Activated CD4-positive, alpha-beta T cell treated with anti-CD3 and anti-CD28 coated beads, Interleukin-2, Interleukin-4, amounts not matched to agents 100 ng/mL and 50 ng/mL, durations not matched to agents 16 hours and 8 hours (primary cell): ENCODE measurements around the gene DDX23.

Source experiments
- DNase-seq: peaks from one replicate; pipeline ENCODE4 v3.0.0-alpha.2; 2020; ENCODE audit warnings: low spot score

DDX23 gene

DNA sequence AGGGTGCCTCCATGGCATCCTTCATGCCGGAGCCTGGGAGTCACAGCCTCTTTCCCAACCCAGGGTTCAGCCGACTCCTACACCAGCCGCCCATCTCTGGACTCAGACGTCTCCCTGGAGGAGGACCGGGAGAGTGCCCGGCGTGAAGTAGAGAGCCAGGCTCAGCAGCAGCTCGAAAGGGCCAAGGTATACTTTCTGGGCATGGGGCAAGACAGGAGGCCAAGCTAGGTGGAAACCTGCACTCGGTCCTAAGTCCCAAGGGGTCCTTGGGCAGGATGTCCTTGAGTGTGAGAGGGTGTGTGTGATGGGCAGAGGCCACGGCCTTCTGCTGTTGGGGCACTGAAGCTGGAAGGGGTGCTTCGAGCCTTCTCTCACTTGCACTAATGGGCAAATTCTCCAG, 28.7 kb downstream of the DDX23 start:
- no peak for DNase-seq

- no peak for DNase-seq
These were observed 29.3 kb downstream of the DDX23 start for GRCh38 chr12:48822711-48823110.

DNA sequence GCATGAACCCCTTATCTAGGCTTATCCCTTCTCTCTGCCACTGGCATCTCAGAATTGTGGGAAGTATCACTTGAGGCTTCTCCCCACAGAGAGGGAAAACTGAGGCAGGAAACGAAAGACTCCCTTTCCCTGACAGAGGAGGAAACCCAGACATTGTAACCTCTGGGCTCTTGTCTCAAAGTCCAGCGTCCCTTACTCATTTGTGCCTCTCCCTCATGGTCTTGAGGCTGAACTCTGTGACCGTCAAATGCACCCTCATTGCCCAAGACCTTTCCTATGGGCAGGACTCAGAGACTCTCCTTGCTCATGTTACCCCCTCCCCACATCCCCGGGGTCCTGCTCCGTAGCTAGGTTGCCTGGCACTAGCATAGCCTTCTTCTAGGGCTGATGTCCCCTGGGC, 29.8 kb downstream of the DDX23 start:
- DNase-seq = no peak

- DNase-seq = no peak
These were observed 31.8 kb downstream of the DDX23 start for GRCh38 chr12:48819986-48820725.

DNA sequence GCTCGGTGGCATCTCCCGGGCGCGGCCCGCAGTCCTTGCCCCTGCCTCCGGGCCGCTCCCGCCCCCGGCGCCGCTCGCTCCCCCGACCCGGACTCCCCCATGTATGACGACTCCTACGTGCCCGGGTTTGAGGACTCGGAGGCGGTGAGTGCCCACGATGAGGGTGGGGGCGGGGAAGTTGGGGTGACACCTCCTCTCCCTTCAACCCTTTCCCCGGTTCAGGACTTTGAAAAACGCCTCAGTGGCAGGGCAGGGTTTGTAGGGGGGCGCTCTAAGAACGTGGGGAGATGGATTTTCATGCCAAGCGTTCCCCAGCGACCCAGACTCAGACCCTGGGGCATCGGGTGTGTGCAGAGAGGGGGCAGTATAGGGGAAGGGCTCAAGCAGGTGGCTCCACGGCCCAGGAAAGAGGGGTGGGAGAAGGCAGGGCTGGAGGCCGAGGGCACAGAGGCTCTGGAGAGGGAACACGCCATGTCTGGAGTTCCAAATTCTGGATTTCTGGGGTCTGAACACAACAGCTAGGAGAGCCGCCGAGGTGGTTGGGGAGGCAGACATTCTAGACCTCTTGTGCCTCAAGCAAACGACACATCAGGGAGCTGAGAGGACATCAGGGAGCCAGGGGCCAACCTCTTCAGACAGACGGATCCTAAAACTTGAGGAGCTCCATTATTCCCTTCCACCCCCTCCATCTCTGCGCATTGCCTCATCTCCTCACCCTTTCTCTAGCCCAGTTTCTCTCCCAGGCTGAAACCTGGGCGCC, 33.0 kb downstream of the DDX23 start:
- DNase-seq = no peak

DNA sequence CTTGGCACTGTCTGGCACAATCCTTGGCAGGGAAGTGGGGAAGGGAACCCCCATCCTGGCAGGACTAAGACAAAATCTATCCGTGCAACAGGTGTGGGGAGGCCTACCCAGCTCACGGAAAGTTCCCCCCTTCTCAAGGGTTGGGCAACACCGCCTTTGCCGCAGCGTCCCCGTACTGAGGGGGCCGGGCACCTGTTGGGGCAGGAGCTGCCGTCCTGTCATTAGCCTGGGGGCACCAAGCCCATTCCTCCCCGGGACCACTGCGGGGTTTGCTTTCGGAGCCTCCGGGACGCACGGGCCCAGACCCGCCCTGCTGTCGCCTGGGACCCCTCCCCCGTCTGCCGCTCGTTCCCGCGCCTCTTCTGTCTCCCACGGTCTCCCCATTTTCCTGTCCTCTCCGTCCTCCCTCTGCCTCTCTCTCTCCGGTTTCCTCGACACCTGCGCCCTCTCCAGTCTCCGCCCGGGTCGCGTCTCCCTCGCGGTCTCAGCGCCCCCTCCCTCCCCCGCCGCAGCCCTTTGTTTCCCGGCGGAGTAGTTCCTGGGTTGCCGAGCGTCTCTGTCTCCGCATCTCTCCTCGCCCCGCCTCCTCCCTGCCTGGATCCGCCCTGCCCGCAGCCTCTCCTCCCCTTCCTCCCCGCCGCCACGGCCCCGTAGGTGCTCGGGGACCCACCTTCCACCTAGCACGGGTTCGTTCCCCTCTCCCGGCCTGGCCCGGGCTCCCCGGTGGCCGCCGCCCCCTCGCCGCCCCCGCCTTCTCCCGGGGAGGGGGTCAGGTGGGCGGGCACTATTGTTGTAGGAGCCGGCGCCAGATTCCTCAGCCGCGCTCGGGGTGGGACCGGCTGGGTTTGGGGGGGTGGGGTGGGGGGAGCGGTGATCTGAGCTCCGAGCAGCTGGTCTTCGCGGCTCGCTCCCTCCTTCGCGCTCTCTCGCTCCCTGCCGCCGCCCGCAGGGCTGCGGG, 33.8 kb downstream of the DDX23 start, which contains the start of gene CACNB3:
Gene CACNB3, plus strand, starts transcription at position 624 of the 958 bp plus-strand sequence. CDS start 434 bp downstream, outside the sequence.
- DNase-seq = peak; percentile 60

GRCh38 chr12:48816143-48816854, 35.7 kb downstream of the DDX23 start:
- DNase-seq = no peak

- DNase-seq = peak; percentile 43
These were observed 36.5 kb downstream of the DDX23 start for GRCh38 chr12:48815126-48816110.

DNA sequence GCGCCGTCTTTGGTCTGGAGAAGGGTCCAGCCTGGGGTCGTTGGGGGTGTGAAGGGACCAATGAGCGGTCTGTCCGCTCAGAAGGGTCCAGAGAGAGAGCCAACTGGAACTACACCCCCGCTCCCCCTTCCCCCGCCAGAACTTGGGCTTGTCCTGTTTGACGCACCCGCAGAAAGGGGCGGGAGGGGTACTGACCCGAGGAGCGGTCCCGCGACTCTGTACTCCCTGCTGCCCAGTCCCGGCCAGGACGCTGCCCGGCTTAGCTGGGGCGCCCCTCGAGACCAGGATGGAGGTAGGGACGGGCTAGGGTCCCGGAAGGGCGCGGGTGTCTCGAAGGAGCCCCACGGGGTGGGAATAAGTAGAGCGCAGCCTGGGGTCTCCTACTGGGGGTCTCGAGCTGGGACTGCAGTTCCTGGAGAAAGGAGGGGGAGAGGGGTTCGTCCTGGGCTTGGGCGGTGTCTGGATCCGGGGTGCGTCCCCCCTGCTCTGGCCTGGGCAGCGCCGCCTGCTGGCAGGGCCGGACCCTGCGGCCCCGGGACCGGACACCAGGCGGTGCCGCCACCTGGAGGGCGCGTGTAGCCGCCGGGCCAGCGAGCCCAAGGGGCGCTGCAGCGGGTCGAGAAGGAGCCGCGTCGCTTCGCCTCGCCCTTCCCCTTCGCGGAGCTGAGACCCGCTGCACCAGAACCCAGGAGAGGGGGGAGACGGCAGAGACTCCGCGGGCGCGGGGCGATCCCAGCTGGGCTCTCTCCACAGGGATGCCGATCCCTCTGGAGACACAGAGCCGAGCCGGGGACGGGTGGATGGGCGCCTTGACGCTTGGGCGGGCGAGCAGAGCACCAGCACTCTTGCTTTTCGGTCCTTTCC, 37.5 kb downstream of the DDX23 start:
- peak; percentile 87 for DNase-seq

- DNase-seq = no peak
These were observed 38.3 kb downstream of the DDX23 start for GRCh38 chr12:48813465-48814261.

DNA sequence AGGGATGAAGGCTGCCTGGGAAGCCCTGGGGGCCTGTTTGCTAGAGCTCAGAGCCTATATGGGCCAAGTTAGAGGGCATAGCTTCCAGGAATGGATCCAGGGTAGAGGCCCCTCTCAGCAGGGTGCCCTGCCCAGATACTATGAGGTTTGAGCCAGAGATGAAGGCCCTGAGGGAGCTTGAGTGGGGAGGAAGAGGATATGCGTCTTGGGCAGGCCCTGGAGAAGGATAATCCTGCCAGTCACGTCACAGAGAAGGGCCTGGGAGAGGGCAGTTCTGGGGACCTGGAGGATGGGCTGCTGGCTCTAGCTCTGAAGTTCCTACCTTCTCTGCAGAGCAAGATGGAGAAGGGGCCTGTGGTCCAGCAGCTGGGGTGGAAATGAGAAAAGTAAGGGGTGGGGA, 39.6 kb downstream of the DDX23 start:
- DNase-seq = no peak

DNA sequence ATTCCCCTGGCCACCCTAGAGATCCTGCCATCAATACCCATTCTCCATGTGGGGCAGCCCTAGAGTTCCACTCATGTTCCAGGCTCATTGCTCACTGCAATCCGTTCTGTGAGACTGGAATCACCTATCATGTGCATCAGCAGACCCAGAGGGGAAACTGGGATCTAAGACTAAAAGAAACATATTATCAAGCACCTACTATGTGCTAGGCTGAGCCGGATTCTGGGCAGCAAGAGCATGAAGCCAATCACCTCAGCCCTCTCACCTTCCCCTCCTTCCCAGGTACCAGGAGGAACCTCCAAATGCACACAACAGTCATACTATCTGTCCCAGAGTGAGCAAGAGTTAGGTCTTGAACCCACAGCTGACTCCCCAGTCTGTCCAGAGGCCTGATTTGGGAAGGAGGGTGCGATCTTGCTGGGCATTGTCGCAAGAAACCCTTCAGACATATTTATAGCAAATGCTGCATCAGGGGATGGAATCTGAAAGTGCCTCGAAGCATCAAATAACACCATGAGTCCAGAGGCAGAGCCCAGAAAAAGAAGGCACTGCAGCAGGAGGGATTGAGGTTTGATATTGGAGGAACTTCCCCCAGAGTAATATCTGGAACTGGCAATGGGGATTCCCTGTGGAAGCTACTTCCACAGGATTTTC, 40.4 kb downstream of the DDX23 start:
- DNase-seq = no peak

GRCh38 chr12:48810903-48811431, 41.0 kb downstream of the DDX23 start:
- DNase-seq = no peak

DNA sequence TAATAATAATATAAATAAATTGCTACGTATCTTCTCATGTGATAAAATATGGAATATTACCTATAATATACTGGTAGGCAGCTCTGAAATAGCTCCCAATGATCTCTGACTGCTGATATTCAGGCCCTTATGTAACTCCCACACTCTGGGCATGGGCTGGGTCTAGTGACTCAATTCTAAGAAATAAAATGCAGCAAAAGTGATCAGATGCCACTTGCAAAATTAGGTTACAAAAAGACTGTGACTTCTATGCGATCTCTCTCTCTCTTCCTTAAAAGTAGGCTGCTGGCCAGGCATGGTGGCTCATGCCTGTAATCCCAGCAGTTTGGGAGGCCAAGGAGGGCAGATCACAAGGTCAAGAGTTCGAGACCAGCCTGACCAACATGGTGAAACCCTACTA, 44.0 kb downstream of the DDX23 start:
- no peak for DNase-seq

DNA sequence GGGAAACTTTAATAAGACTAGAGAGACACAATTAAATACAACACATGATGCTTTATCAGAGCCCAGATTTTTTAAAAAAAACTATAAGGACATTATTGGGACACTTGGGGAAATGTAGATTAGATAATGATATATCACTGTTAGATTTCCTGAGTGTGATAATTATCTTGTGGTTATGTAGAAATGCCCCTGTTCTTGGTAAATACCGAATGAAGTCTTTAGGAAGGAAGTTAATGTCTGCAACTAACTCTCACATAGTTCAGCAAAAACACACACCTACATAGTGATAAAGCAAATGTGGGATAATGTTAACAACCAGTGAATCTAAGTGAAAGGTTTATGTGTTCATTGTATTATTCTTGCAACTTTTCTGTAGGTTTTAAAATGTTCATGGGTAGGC, 48.3 kb downstream of the DDX23 start:
- DNase-seq = no peak

DNA sequence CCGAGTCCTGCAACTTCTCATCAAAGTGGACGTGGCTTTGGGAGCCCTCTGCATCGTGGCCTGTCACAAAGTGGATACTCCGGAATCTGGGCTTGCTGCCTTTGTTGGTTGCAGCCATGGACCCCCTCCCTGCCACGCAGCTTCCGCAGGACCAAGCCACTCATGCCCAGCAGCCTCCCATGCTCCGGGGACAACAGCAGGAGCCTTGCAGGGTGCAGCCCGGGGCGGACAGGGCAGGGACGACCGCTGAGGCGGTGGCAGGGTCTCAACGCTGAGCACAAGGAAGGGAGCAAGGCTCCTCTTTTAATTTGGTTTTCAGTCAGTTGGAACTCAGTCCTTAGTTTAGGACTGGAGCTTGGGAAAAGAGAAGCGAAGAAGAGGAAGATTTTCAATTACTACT, 51.0 kb downstream of the DDX23 start:
- DNase-seq = no peak

DNA sequence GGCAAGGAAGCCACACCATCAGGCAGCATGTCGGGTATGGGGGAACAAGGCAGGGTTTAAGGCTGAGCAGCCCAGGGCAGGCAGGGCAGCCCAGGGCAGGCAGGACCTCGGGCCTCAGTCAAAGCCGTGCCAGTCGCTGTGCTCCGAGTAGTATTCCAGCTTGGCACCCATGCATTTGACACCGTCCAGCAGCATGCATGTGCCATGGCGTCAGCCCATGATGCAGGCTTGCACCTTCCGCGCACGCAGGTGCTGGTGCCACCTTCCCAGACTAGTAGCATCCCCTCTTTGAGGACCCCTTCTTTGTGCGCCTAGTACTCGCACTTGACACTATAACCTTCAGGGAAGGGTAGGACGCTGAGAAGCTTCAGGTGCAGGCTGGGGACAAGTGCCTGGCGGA, 51.5 kb downstream of the DDX23 start:
- no peak for DNase-seq

GRCh38 chr12:48796976-48797375, 55.0 kb downstream of the DDX23 start:
- peak; percentile 27 for DNase-seq
